CD4-positive, alpha-beta T cell treated with Interleukin-15 for 1 hour (primary cell): ENCODE data around the gene C2.
"Not testable (repeated sequence)": the region's sequence is repeated elsewhere in the genome, so short reads cannot be mapped to it uniquely, and the experiment has no call there.

ENCODE experiments used
- DNase-seq: peaks from one replicate; pipeline ENCODE4 v3.0.0-alpha.2; 2020

The C2 gene

GRCh38 chr6:31961616-31962015 lies 34.1 kb downstream of the C2 start:
- no peak for DNase-seq

GRCh38 chr6:31963921-31964320 lies 36.4 kb downstream of the C2 start:
- no peak for DNase-seq

- no peak for DNase-seq
These were observed 38.2 kb downstream of the C2 start for GRCh38 chr6:31965700-31966099.

GRCh38 chr6:31966506-31966905 lies 39.0 kb downstream of the C2 start:
- DNase-seq = no peak

GRCh38 chr6:31966997-31967925 lies 39.7 kb downstream of the C2 start:
- no peak for DNase-seq

GRCh38 chr6:31967926-31968320 lies 40.4 kb downstream of the C2 start:
- DNase-seq = no peak

- DNase-seq = no peak
These were observed 40.8 kb downstream of the C2 start for GRCh38 chr6:31968326-31968725.

- DNase-seq = no peak
These were observed 41.5 kb downstream of the C2 start for GRCh38 chr6:31968791-31969711.

- DNase-seq = no peak
These were observed 42.4 kb downstream of the C2 start for GRCh38 chr6:31969712-31970603.

GRCh38 chr6:31970604-31971271 lies 43.2 kb downstream of the C2 start:
- no peak for DNase-seq

- DNase-seq = no peak
These were observed 43.9 kb downstream of the C2 start for GRCh38 chr6:31971279-31971992.

GRCh38 chr6:31971993-31972708 lies 44.6 kb downstream of the C2 start, which contains the start of gene DXO:
Gene DXO, minus strand, starts transcription at chr6:31972138. Its CDS starts 463 bp downstream, at chr6:31971675.
- peak; percentile 99 for DNase-seq

- DNase-seq = no peak
These were observed 45.3 kb downstream of the C2 start for GRCh38 chr6:31972709-31973350.

GRCh38 chr6:31976065-31976464 lies 48.5 kb downstream of the C2 start:
- DNase-seq = not testable (repeated sequence)

- no peak for DNase-seq
These were observed 50.4 kb downstream of the C2 start for GRCh38 chr6:31977816-31978431.

GRCh38 chr6:31978831-31979230 lies 51.3 kb downstream of the C2 start:
- no peak for DNase-seq

GRCh38 chr6:31979238-31979898 lies 51.9 kb downstream of the C2 start:
- DNase-seq = no peak

- not testable (repeated sequence) for DNase-seq
These were observed 52.8 kb downstream of the C2 start for GRCh38 chr6:31980195-31980876.
